ENCODE measurements around the gene FAM83B.
"Not testable (repeated sequence)": the region's sequence is repeated elsewhere in the genome, so short reads cannot be mapped to it uniquely, and the experiment has no call there.

Gene FAM83B

GRCh38 chr6:54860739-54861138, 14.2 kb downstream of the FAM83B start:
- DNase-seq = peak; percentile 70

- DNase-seq = no peak
These were observed 15.5 kb downstream of the FAM83B start for GRCh38 chr6:54861905-54862616.

- no peak for DNase-seq
These were observed 17.7 kb downstream of the FAM83B start for GRCh38 chr6:54864272-54864671.

GRCh38 chr6:54865091-54865631, 18.6 kb downstream of the FAM83B start:
- DNase-seq = no peak

- DNase-seq = no peak
These were observed 22.0 kb downstream of the FAM83B start for GRCh38 chr6:54868556-54868955.

- DNase-seq = no peak
These were observed 27.0 kb downstream of the FAM83B start for GRCh38 chr6:54873599-54873998.

GRCh38 chr6:54874349-54875048, 27.9 kb downstream of the FAM83B start:
- no peak for DNase-seq

GRCh38 chr6:54875539-54875938, 29.0 kb downstream of the FAM83B start:
- DNase-seq = no peak

GRCh38 chr6:54876365-54876764, 29.8 kb downstream of the FAM83B start:
- DNase-seq = no peak

GRCh38 chr6:54876871-54877270, 30.3 kb downstream of the FAM83B start:
- no peak for DNase-seq

- no peak for DNase-seq
These were observed 31.2 kb downstream of the FAM83B start for GRCh38 chr6:54877713-54878317.

GRCh38 chr6:54878718-54879117, 32.1 kb downstream of the FAM83B start:
- DNase-seq = peak; percentile 15

GRCh38 chr6:54879188-54879985, 32.8 kb downstream of the FAM83B start:
- DNase-seq = no peak

GRCh38 chr6:54881067-54881730, 34.6 kb downstream of the FAM83B start:
- DNase-seq = no peak

GRCh38 chr6:54881891-54882290, 35.3 kb downstream of the FAM83B start:
- not testable (repeated sequence) for DNase-seq

- no peak for DNase-seq
These were observed 40.5 kb downstream of the FAM83B start for GRCh38 chr6:54886932-54887584.

GRCh38 chr6:54891536-54891935, 45.0 kb downstream of the FAM83B start:
- no peak for DNase-seq

- peak; percentile 93 for DNase-seq
These were observed 46.3 kb downstream of the FAM83B start for GRCh38 chr6:54892831-54893230.

GRCh38 chr6:54893818-54894217, 47.2 kb downstream of the FAM83B start:
- no peak for DNase-seq

GRCh38 chr6:54896302-54896701, 49.7 kb downstream of the FAM83B start:
- DNase-seq = no peak

GRCh38 chr6:54897462-54898189, 51.1 kb downstream of the FAM83B start:
- DNase-seq = no peak

Data from HCEC 1CT (cell line).